Daoy (cell line): ENCODE results near the gene EWSR1. TPM values are rescaled to one million over a fixed set of nuclear protein-coding genes. Genes with fewer than 3 reads are reported as not detected.
A peak's percentile ranks its signal among the peaks of the same experiment; 100 is the strongest.

Experiments
- DNase-seq: peaks from one replicate; pipeline ENCODE4 v3.0.0-alpha.2; 2015; ENCODE audit warnings: low read depth
- total RNA-seq: library from RNA; depleted of rRNA; stranded (reverse); fragments of >200 nt; shearing (Covaris generic); gene quantifications from 2 replicates; pipeline ENCODE4 v1.2.3, GENCODE V29; 2014

Gene EWSR1
- total RNA-seq, 1 experiment from 2014 or later: 191 TPM

DNA sequence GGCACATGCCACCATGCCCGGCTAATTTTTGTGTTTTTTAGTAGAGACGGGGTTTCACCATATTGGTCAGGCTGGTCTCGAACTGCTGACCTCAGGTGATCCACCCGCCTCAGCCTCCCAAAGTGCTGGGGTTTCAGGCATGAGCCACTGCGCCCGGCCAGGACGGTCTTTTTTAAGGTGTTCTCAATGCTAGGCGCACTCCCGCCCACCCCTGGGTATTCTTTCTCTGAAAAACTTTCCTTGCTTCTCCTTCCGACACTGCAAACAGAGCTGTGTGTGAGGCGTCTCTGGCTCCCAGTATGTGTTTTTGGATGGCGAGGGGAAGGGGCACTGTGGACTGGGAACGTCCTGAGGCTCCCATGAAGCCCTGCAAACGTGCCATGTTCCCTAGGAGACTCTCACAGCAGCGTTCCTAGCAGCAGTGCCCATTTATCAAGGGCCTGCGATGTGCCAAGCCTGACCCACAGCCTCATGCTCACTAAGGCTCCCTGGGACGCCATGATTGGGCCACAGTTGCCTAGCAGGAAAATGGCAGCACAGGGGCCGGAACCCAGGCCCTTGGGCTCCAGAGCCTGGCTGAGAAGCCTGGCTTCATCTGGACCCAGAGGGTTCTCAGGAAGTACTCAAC, 49.9 kb downstream of the EWSR1 start:
- DNase-seq: no peak

DNA sequence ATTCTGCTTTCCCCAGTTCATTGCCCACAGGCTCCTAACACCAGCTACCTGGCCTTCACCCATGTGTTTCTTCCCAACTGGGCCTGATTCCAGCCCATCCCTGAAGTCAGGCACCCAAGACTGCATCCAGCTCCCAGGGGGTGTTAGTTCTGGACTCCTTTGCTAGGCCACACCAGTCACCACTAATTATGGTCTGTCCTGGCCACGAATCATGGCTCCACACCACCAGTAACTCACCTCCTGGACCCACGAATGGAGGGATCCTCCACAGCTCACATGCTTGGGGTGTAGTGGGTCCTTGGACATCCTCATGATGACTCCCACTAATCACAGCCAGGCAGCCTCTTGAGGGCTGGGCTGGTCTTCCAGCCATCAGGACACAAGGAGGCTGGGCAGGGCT, 51.0 kb downstream of the EWSR1 start:
- DNase-seq: no peak

DNA sequence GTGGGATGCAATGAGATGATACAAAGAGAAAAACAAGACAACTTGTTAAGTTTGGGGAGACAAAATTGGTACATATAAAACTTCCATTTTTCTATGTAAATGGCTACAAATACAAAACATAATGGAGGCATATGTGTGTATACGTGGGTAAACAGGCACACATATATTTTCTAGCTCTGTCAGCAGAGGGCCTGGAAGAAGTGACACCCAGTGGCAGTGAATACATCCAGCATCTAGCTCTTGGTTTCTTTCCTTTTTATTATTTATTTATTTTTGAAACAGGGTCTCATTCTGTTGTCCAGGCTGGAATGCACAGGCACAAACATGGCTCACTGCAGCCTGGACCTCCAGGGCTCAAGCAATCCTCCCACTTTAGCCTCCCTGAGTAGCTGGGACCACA, 52.5 kb downstream of the EWSR1 start:
- DNase-seq: no peak

DNA sequence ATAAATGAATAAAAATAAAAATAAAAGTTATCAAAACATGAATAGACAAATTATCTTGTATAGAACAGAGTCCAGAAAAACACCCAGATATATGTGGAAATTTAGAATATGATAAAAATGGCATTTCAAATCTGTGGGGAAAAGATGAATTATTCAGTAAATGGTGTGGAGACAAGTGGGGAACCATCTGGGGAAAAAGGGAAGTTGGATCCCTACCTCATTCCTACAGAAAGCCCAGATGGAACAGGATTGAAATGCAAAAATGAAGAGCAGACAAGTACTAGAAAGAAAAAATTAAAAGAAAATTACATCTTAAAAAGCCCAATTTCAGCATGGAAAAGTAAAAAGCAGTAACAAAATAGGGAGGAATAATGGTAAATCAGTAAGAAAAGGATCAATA, 55.6 kb downstream of the EWSR1 start:
- no peak for DNase-seq

DNA sequence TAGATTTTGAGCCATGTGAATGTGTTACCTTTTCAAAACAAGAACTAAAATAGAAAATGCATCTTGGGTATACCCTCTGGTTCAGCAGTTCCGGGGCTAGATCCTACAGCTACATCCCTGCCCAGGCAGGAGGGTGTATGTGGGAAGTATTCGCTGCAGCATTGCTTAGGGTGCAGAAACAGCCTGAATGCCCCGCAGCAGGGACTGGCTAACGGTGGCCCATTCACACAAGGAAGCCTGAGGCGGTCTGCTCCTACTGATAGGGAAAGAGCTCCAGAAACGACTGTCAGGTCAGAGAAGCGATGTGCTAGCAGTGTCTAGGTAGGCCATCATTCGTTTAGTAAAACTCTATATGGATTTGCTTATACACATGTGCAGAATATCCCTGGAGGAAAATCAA, 57.3 kb downstream of the EWSR1 start:
- DNase-seq: no peak

DNA sequence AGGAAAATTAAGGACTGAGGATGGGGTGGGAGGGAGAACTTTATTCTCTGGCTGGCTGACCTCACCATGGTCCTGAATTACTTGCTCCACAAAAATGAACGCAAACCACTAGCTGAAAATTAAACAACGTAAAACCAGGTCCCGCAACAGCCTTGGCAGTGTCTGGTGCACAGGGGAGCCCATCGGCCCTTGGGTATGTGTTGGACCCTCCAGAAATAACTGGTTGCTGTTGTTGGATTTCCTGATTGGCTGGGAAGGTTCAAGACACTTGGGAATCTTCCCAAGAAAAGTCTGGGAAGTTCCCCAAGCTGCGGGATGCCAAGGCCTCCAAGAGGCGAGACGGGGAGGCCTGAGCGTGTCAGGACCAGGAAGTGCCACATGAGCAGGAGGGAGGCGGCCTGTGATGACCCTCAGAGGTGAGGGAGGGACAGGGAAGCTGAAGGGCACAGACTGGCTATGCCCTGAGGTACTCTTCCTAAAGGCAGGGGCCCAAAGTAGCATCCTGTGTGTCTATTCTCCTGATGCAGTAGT, 57.8 kb downstream of the EWSR1 start:
- peak; percentile 11 for DNase-seq

DNA sequence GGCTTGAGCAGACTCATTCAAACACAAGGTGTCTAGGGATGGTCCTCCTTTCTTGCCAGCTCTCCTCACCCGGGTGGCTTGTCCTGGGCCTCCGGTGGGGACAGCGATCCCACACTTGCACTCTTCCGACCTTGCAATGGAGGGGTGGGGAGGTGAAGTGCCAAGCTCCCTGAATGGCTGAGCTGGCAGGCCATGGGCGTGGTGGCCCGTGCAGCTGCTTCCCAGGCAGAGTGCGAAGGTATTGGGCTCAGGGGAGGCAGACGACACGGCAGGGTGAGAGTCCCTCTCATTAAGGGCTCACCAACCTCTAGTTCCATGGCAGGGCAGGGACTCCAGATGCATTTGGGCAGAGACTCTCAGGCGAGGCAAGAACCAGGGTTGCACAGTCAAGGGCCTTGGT, 58.4 kb downstream of the EWSR1 start:
- DNase-seq: peak; percentile 2

DNA sequence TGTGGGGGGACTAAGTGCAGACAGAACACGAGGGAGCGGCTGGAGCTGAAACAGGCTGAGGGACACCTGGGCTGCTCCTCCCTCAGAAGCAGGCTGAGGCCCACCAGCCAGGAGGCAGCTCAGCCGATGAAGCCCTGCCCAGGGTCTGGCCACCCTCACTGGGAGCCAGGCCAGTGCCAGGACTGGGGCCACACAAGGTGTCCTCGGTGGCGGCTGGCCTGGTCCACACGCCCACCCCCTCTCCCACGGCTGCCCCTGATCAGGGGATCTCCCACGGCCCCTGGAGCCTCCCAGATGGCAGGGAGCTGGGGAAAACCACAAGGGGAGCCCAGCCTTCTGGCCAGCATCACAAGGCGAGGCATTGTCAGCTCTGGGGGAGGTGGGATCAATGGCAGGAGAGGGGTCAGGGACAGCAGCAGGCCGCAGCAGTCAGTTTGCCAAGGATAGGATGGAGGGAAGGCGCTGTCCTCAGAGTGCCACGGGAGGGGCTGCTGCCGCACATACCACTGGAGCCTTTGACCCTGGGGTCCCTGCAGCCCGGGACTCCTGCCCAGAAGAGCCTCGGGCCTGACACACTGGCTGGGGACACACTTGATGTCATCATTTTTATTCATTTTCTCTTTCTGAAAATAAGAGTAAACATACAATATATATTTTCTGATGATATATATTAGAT, 59.2 kb downstream of the EWSR1 start:
- peak; percentile 1 for DNase-seq

DNA sequence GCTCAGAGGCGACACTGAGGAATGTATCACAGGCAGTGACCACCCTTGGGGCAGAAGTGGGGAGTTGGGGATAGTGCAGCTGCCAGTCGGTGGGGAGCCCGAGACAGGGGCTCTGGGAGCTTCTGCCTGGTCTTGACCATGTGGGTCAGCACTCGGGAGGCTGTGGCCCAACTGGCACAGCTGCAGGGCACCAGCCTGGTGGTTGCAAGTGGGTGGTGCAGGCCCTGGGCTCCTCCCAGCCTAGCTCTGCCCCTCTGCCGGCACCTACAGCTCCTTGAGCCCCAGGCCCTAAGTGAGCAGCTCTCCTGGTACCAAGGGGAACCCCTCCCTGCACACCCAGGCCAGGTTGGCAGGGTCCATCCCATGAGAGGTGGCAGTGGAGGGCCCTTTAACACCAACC, 60.0 kb downstream of the EWSR1 start:
- DNase-seq: peak; percentile 1

DNA sequence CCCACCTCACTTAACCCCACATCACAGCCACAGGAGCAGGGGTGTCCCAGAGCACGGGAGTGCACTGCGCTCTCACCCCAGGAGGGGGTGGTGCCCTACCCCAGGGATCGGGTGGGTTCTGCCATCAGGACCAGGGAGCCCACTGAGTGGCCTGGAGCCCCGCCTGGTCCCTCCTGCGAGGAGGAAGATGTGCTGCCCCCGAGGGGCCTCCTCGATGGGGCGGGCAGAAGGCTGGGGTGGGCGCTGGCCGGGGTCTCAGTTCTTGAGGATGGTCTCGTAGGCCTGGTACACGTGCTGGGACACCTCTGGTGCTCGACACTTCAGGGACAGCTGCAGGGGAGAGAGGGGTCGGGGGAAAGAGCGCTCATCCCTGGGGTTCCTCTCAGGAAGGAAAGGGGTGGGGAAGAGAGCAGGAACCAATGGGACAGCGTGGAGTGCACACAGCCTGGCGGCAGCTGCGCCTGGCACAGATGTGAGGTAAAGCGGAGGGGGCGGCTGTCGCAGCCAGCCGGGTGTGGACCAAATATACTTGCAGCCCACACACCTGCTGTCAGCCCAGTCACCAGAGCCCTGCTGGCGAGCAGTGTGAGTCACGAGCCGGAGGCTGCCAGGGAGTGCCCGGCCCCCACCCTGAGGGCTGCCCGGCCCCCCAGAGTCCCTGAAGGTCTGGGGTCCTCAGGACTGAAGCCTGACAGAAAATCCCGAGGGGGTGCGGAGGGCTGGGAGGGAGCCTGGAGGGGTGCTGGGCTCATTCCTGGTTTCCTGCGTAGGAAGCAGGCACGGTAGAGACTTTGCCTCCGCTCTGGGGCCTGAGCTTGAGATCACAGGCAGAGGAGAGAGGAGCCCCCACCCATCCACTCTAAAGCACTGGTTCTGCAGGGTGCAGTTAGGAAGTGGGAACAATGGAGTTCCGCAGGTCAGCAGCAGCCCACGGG, 60.8 kb downstream of the EWSR1 start:
- DNase-seq: peak; percentile 56

DNA sequence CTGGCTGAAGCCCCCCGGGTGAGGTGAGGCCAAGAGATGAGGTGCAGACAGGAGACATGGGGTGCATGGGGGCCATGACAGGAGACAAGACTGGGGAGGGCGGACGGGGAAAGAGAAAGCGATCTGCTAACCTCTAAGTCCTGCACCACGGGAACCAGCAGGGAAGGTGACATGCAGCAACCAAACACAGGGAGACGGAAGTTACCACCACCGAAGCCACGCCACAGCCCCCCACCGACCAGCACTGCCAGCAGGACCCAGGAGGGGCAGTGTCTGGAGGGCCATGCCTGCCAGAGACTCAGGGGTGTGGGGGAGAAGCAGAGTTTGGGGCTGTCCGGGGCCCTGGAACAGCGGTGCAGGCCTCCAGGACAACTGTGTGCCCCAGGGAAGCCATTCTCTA, 61.5 kb downstream of the EWSR1 start:
- DNase-seq: no peak

DNA sequence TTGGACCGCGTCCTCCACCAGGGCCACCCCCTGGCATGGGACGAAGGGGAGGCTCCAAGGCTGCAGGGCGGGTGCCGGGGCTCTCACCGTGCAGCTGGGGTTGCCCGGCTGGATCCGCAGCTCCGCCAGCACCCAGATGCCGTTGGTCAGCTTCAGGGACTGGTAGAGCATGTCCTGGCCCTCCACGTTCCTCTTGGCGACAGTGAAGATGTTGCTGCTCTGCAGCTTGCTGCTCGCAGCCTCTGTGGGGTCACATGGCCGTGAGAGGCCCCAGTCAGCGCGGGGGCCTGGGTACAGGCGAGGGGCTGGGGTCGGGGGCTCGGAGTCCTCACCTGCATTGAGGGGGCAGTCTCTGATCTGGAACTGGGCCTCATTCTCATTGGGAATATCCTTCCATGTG, 62.2 kb downstream of the EWSR1 start:
- peak; percentile 1 for DNase-seq

DNA sequence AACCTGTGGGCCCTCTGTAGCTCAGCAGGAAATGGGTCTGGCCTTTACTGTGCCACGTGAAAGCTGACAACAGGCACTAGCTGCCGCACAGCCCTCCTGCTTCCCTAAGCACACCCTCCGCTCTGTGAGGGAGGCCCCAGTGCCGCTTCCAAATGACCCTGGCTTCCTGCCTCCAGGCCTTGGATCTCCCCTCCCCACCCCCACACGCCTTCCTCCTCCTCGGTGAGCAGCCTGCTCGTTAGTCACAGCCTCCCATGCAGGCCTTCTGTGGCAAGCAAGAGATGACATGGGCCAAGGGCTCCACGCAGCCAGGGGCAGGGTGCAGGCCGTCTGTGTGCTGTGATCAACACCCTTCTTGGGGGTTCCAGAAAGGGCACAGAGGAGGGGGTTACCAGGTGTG, 62.7 kb downstream of the EWSR1 start:
- peak; percentile 89 for DNase-seq

DNA sequence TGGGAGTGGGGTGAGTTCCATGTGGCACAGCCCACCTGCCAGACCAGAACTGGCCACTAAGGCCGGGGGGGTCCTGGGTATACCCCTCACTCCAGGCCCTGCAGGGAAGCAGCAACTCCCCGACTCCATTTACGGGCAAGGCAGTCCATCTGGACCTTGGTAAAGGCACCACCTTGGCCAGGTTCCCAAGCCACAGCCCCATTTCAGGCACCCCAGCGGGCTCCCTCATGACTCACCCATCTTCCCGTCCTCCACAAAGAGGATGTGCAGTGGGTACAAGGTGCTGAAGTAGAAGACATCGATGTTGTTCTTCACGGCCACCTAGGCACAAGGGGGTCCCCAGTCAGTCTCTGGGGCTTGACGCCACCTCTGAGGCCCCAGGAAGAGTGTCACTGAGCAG, 63.1 kb downstream of the EWSR1 start:
- DNase-seq: peak; percentile 79

DNA sequence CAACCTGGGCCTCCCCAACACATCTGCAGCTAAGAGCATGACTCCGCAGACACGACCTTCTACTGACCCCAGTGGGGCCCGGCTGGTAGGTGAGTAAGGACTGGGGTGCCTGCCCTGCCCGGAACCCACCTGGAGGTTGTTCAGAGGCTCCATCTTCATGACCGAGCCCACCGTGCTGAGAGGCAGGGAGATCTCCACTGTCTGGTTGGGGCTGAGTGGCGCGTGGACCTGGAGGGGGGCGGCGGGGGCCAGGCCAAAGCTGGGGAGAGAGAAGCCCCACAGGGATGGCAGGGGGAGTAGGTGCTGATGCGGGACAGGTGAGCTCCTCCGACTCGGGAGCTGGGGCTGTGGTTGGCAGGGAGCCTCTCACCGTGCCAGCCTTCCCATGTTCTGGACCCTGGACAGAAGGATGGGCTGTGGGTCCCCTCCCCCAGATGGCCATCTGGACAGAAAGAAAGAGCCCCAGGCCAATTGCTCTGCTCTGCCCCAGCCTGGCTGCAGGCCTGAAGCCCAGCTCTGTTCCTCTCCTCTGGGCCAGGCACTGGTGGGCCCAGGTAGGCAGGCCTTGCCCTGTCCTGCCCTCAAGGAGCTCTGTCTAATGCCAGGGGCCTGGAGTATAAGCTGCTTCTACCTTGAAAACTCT, 63.7 kb downstream of the EWSR1 start:
- no peak for DNase-seq

DNA sequence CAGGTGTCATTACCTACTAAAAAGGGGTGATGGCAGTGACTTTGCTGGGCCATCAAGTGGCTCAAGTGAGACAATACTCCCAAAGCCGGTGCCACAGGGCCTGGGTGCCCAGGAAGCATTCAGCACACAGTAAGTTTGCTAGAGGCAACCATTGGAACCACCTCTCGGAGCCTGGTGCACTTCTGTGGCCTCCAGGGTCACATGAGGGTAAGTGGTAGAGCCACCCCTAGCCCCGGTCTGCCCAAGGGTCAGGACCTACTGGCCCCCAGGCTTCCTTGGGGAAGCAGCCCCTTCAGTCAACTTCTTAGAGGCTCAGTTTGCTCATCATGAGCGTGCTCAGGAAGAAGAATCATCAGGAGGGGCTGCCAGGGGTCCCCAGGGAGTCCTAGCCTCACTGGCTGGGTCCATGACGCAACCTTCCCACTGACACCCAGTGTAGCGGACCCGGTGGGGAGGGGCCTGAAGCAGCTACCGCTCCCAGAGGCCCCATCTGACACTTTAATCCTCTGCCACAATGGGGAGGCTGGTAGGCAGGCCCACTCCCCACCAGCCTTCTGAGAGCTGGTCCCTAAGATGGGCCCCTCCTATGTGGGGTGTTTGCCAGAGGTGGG, 64.9 kb downstream of the EWSR1 start:
- no peak for DNase-seq

DNA sequence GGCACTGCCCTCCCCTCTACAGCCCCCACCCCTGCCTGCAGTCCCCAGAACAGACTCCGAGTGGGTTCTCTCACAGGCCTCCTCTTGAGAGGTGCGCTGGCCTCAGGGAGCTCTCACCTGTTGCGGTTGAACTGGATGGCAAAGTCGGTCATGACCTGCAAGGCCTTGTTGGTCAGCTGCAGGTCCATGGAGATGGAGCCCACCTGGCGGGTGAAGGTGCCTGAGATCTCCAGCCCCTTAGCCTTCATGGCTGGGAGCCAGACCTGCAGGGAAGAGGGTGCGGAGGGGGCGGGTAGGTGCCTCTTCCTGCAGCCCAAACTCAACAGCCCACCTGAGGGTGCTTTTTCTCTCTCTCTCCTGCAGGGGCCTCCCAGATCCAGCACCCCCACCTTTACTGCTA, 66.1 kb downstream of the EWSR1 start:
- DNase-seq: peak; percentile 2

DNA sequence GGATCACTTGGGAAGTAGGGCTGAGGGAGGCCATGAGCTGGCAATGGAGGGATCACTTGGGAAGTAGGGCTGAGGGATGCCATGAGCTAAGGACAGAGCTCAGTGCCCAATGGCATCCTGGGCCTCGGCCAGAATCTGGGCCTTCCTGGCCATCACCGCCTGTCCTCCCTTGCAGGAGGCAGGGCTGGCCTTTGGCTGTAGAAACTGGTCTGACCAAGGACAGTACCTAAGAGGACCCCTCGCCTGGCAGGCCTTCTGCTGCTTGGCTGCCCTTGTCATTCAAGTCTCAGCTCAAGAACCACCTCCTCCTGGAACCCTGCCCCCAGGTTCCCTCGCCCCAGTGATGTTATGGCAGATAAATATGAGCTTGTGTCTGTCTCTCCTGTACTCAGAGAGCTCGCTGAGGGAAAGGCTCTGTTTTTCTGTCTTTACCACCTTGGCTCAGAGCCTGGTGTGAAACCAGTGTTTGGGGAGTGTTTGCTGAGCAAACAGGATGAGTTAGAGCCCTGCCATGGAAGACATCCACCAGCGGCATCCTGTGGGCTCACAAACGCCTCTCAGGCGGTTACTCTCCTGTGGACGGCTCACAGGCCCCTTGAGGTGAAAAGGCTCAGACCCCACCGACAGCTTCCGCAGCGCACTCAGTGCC, 66.8 kb downstream of the EWSR1 start:
- peak; percentile 23 for DNase-seq

DNA sequence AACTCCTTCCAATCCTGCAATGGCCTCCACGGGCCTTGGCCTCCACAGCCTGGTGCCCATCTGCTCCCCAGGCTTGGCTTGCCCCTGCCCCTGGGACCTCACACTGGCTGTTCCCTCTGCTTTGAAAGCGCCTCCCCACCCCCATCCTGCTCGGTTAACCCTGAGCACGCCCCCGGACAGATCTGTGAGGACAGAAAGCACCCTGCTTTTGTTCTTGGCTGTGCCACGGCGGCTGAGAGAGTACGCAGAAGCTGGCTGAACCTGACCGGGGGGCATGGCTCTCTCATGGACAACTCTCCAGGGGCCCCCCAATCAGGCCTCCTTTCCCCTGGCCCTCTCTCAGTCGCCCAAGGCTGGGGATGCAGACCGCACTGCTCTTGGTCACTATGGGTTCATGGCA, 67.6 kb downstream of the EWSR1 start:
- no peak for DNase-seq

DNA sequence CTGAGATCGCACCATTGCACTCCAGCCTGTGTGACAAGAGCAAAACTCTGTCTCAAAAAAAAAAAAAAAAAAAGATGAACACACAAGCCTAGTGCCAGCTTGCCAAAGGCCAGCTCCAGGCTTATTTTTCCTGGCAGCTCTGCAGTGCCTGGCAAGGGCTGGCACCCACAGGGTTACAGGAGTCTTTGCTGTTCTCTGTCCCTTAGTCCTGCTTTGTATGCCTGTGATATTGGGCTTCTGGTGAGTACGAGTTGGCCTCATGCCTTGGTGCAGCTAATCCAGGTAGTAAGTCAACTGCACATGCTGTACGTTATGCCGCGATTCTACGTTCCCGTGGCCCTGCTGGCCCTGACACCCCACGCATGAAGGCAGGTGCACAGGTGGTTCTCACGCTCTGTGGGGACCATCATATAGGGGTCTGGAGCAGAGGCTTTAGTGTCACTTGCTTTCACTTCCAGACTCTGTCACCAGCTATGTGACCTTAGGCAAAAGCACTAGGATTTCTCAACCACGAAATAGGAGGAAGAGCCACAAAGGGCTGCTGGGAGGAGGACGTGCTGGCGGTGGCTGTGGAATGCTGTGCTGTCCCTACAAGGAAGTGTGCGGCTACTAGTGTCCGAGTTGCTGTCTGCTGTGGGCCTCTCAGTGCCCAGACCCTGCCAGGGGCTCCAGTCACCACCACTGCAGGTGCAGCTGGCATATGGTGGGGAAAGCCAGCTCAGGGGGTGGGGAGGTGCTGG, 68.9 kb downstream of the EWSR1 start:
- peak; percentile 2 for DNase-seq
